AG09309 (cell line): ENCODE measurements around the gene MSH3.

Source experiments
- DNase-seq: peaks from one replicate; pipeline ENCODE4 v3.0.0-alpha.2; 2010; ENCODE audit warnings: low read depth
- H3K4me3 ChIP-seq: 2 replicates; pipeline ENCODE4 v1.5.1; 2011; ENCODE audit warnings: mild to moderate bottlenecking, low read depth, low read length, moderate library complexity; ENCODE audit not compliant: control insufficient read depth
- TF ChIP-seq, protein P1 (sequence below): IDR thresholded peaks from 2 replicates; pipeline ENCODE4 v1.5.1; 2011; ENCODE audit warnings: mild to moderate bottlenecking, low read depth, low read length, inconsistent platforms; ENCODE audit not compliant: insufficient read depth, control insufficient read depth; ENCODE audit errors: missing control alignments

The MSH3 gene

DNA sequence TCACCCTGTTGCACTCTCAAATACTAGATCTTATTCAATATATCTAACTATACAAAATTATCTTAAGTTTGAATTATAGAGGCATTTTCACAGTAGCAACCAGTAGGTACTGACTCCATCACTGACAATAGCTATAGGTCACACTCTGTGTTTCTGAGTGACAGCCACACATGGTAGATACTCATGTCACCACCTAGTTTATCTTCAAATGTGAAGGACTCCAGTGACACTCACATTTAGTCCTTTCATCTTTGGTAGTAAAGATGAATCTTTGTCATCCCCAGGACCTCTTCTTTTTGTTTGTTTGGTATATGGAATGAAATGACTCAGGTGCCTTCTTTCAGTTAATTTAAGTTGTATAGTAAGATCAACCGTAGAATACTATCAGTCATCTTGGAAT lies 102.8 kb downstream of the MSH3 start:
- DNase-seq, result no peak
- TF ChIP-seq, protein P1, sequence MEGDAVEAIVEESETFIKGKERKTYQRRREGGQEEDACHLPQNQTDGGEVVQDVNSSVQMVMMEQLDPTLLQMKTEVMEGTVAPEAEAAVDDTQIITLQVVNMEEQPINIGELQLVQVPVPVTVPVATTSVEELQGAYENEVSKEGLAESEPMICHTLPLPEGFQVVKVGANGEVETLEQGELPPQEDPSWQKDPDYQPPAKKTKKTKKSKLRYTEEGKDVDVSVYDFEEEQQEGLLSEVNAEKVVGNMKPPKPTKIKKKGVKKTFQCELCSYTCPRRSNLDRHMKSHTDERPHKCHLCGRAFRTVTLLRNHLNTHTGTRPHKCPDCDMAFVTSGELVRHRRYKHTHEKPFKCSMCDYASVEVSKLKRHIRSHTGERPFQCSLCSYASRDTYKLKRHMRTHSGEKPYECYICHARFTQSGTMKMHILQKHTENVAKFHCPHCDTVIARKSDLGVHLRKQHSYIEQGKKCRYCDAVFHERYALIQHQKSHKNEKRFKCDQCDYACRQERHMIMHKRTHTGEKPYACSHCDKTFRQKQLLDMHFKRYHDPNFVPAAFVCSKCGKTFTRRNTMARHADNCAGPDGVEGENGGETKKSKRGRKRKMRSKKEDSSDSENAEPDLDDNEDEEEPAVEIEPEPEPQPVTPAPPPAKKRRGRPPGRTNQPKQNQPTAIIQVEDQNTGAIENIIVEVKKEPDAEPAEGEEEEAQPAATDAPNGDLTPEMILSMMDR, result no peak
- no peak overlapping the region for H3K4me3 ChIP-seq

DNA sequence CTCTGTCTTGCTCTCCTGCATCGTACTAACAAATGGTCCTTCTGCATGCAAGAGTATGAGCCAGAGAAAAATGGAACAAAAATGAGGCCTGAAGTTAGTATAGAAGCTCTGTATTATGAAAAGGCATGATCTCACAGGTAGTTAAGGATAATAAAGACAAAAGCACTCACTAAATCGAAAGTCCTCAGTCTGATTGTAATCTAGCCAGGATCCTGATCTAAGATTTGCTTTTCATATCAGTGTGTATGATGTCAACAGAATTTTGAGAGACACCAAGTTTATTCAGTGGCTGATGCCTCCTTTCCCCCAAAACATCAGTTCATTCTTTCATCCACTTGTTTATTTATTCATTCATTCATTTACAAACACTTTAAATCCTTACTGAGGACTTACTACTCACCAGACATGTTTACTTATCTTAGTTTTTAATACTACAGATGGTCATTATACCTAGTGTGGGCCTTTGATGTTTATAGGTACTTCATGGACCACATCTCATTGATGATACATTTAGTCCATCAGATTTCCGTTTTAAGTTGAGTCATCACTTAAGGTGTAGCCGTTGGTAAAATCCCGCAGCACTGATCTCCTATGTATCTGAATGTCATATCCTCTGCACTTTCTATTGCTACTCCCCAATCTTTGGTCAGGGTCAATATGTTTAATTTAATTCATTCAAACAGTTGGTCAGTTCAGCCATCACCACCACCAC lies 105.6 kb downstream of the MSH3 start:
- TF ChIP-seq, protein P1, result no peak
- no peak for DNase-seq
- no peak overlapping the region for H3K4me3 ChIP-seq

DNA sequence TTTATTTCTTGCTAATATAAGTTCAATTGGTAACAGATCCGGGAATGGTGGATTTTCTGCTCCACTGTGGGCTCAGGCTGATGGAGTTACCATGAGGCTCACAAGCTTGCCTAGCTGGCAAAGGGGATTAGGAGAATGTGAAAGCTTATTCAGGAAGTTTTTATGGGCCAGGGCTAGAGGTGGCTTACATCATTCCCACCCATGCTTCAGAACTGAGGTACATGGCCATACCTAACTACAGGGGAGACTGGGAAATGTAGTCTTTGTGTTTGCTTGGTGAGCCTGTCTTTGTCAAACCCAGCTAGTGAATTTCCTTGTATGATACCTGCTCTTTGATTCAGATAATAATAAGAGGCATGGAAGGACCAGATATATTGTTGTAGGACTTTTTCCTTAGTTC lies 106.2 kb downstream of the MSH3 start:
- TF ChIP-seq, protein P1, result no peak
- no peak for DNase-seq
- no peak overlapping the region for H3K4me3 ChIP-seq

DNA sequence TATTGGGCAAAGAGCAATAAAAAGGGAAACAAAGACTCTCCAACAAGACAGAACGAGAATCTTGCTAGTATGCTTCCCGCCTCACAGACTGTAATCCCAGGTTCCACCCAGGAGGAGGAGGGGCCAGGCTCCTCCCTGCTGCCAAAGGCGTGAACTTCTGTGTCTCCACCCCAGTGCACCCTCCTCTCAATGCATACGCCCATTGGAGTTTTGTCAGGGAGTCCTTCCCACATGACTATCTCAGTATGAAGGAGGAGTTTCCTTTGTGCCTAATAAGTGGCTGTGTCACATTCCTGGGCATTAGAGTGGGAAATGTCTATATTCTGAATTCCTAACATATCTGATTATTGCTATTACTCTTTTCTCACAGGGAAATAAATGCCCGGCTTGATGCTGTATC lies 106.7 kb downstream of the MSH3 start:
- no peak overlapping the region for H3K4me3 ChIP-seq
- DNase-seq, result no peak
- TF ChIP-seq, protein P1, result no peak

DNA sequence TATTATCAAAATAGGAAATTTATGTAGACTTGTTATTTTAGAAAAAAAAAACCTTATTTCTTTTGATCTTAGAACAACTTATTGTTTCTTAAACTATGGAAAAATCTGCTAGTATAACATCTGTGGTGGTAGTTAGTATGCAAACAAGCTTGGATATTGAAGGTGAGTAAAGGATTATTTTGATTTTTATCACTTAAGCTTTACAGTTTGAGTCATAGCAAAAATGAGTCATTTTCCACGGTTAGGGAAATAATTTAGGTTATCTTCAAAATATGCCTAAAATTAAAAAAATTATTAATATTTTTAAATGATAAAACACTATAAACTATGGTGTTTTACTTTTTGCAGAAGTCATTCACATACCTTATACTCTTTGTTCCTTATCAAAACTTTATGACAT lies 107.5 kb downstream of the MSH3 start:
- TF ChIP-seq, protein P1, result no peak
- no peak for DNase-seq
- H3K4me3 ChIP-seq, result no peak overlapping the region

DNA sequence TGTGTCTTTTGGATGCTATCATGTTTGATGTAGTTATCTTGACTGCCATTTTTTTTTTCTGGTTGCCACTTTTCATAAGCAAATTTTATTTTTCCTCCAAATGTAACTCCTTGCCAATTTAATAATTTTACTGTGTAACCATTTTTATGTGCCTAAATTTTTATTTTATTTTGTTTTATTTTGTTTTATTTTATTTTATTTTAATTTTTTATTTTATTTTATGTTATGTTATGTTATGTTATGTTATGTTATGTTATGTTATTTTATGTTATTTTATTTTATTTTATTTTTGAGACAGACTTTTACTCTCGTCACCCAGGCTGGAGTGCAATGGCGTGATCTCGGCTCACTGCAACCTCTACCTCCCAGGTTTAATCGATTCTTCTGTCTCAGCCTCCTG lies 108.1 kb downstream of the MSH3 start:
- H3K4me3 ChIP-seq, result no peak overlapping the region
- TF ChIP-seq, protein P1, result no peak
- DNase-seq, result no peak
